Naive B cell (primary cell): ENCODE measurements around the gene RAB31. TPM values are rescaled to one million over a fixed set of nuclear protein-coding genes. Genes with fewer than 3 reads are reported as not detected.

Source experiments
- ATAC-seq, 2 donors: fragments of 150-1000 bp; cut with Tn5 transposase; 2 replicates each; pipeline ENCODE4 v1.10.0; 2021; ENCODE audit warnings: low read depth in 2 of 2, mild to moderate bottlenecking in 2 of 2, moderate library complexity in 2 of 2
- DNase-seq: peaks from one replicate; pipeline ENCODE4 v3.0.0; 2022
- H3K27ac Mint-ChIP-seq, 6 donors: one replicate each; pipeline ENCODE4 v1.8.0; 2020 to 2022; ENCODE audit warnings: mild to moderate bottlenecking in 6 of 6, mixed read lengths in 6 of 6, moderate library complexity in 5 of 6, inconsistent platforms in 2 of 6
- H3K27me3 Mint-ChIP-seq, 3 donors: one replicate each; pipeline ENCODE4 v1.8.0; 2021 to 2022; ENCODE audit warnings: mixed read lengths in 3 of 3, mild to moderate bottlenecking in 1 of 3
- H3K36me3 Mint-ChIP-seq, 2 donors: one replicate each; pipeline ENCODE4 v1.8.0; 2020 to 2022; ENCODE audit warnings: mixed read lengths in 2 of 2, inconsistent platforms in 1 of 2, mild to moderate bottlenecking in 1 of 2
- H3K4me1 Mint-ChIP-seq, 3 donors: one replicate each; pipeline ENCODE4 v1.8.0; 2020 to 2022; ENCODE audit warnings: mixed read lengths in 3 of 3, inconsistent platforms in 1 of 3, mild to moderate bottlenecking in 1 of 3, moderate library complexity in 1 of 3
- H3K4me3 Mint-ChIP-seq, 8 donors: one replicate each; pipeline ENCODE4 v1.8.0; 2020 to 2022; ENCODE audit warnings: mild to moderate bottlenecking in 8 of 8, mixed read lengths in 8 of 8, moderate library complexity in 8 of 8, inconsistent platforms in 2 of 8
- H3K9me3 Mint-ChIP-seq, 7 donors: one replicate each; pipeline ENCODE4 v1.8.0; 2020 to 2022; ENCODE audit warnings: mixed read lengths in 7 of 7, mild to moderate bottlenecking in 5 of 7, inconsistent platforms in 2 of 7, moderate library complexity in 1 of 7
- polyA plus RNA-seq, 6 donors: library from polyadenylated mRNA; unstranded; fragments of 300-500 nt; fragmentation: Illumina TruSeq; gene quantifications; one replicate each; pipeline ENCODE4 v1.2.3, GENCODE V29; 2021; ENCODE audit warnings: low read depth in 6 of 6

RAB31 gene
- polyA plus RNA-seq, 6 donors from 2014 or later: 20.7 to 66.5 (median 38.6) TPM

GRCh38 chr18:9738266-9738969 is 30.3 kb downstream of the RAB31 start:
- Mint-ChIP-seq H3K4me3 (no peak overlapping the region), H3K36me3 (no peaks in the 10 kb centered on the region), H3K9me3 (no peaks in the 10 kb centered on the region), H3K27me3 (peaks cover 0 to 23% (median 0%) of the 10 kb centered on the region in 3 donors), H3K27ac (peak overlapping the region in 1 of 6 donors; percentile 89), H3K4me1 (peaks cover 0 to 24% (median 12%) of the 10 kb centered on the region in 3 donors)
- no peak for DNase-seq
- no peak for ATAC-seq

DNA sequence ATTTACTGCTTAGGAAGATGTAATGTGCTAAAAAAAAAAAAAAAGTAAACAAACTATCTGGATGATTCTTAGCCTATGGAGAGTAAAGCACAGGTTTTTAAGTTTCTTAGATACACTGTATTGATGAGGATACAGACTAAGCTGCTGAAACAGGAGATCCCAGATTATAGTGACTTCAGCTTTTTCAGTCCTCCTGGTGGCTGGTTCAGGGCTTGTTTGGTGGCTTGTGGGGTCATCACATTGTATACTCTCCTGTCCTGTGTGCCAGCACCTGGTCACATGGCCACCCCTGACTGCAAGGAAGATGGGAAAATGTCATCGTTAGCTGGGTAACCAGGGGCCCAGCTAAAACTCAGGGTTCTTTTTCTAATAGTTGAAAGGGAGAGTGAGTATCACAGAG is 31.4 kb downstream of the RAB31 start:
- no peak for ATAC-seq
- Mint-ChIP-seq H3K9me3 (no peaks in the 10 kb centered on the region), H3K4me3 (no peak overlapping the region), H3K4me1 (peaks cover 0 to 20% (median 8%) of the 10 kb centered on the region in 3 donors), H3K36me3 (no peaks in the 10 kb centered on the region), H3K27me3 (peaks cover 0 to 18% (median 0%) of the 10 kb centered on the region in 3 donors), H3K27ac (peak overlapping the region in 1 of 6 donors; percentile 80)
- DNase-seq: no peak

DNA sequence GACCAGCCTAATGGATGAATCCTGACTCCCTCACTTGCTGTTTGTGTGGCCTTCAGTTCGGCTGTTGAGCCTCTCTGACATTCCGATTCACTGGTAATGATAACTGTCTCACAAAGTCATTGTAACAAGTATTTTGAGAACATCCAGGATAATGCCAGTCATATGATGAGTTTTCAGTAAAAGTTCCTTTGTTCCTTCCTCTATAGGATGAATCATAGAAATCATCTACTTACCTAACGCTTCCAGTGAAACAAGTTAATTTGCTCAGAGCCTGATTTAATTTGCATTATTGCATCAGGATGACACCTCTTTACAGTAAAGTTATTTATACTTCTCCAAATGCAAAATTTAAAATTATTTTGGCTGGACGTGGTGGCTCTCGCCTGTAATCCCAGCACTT is 32.0 kb downstream of the RAB31 start:
- no peak for DNase-seq

DNA sequence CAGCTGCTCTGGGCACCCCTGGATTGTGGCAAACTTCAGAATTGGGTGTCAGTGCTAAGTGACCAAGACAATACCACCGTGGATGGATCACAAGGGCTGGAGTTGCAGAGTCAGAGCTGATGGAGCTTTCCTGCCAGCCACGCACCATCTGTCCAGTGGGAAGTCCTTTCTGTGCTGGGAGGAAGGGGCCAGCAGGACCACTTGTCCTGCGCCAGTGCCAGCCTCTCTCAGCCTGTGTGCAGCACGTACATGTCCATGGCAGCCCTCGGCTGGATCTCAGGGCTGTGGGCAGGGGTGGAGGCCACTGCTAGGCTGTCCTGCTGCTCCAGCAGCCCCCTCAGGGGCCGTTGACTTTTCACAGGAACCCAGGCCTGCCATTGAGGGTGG is 33.3 kb downstream of the RAB31 start:
- no peak for ATAC-seq

More for the DNA sequence above, 32.0 kb downstream of the RAB31 start:
- Mint-ChIP-seq H3K36me3 (no peaks in the 10 kb centered on the region), H3K9me3 (no peaks in the 10 kb centered on the region), H3K27ac (no peak overlapping the region), H3K27me3 (peaks cover 0 to 22% (median 0%) of the 10 kb centered on the region in 3 donors), H3K4me3 (no peak overlapping the region), H3K4me1 (peaks cover 0 to 16% (median 8%) of the 10 kb centered on the region in 3 donors)
- ATAC-seq: no peak

DNA sequence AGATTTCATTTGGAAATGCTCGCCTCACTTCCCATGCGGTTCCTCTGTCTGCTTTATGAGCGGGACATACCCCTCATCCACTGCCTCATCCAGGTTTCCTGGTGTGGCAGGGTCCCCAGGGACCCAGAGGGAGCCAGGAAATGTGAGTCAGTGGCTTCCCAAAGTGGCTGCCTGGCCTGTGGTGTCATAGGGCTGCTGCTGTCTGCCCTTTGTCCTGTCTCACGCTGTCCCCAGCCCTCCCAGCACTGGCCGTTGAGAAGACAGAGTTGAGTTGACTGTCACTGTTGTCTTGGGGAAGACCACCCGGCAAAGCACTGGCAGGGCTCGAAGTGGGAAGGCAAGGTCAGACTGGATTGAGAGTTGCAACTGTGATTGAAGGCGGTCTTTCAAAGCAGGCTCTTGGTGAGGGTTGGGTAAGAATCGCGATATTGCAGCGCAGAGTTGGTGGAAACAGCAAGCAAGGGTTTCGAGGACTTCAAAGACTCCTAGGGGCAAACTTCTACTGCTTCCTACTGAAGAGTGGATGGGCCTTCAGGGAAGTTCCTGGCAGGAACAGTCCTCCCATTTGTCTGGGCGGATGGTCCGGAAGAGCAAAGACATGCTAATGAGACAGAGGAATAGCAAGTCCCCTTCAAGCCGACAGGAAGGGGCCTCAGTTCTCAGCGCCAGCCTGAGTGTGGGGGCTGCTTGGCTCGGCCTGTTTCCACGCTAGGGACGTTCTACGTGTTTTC is 33.9 kb downstream of the RAB31 start:
- peaks cover 0 to 11% (median 8%) of the 10 kb centered on the region in 3 donors for H3K4me1 Mint-ChIP-seq
- H3K27me3 Mint-ChIP-seq: peaks cover 0 to 22% (median 0%) of the 10 kb centered on the region in 3 donors
- H3K36me3 Mint-ChIP-seq: no peaks in the 10 kb centered on the region
- peak overlapping the region in 1 of 6 donors; percentile 0 for H3K27ac Mint-ChIP-seq
- DNase-seq (no peak), ATAC-seq (no peak)
- H3K9me3 Mint-ChIP-seq: no peaks in the 10 kb centered on the region
- no peak overlapping the region for H3K4me3 Mint-ChIP-seq

More for the DNA sequence above, 33.3 kb downstream of the RAB31 start:
- no peaks in the 10 kb centered on the region for H3K9me3 Mint-ChIP-seq
- no peaks in the 10 kb centered on the region for H3K36me3 Mint-ChIP-seq
- no peak overlapping the region for H3K4me3 Mint-ChIP-seq
- H3K27ac Mint-ChIP-seq: no peak overlapping the region
- peaks cover 0 to 22% (median 0%) of the 10 kb centered on the region in 3 donors for H3K27me3 Mint-ChIP-seq
- DNase-seq: no peak
- peaks cover 0 to 11% (median 8%) of the 10 kb centered on the region in 3 donors for H3K4me1 Mint-ChIP-seq

DNA sequence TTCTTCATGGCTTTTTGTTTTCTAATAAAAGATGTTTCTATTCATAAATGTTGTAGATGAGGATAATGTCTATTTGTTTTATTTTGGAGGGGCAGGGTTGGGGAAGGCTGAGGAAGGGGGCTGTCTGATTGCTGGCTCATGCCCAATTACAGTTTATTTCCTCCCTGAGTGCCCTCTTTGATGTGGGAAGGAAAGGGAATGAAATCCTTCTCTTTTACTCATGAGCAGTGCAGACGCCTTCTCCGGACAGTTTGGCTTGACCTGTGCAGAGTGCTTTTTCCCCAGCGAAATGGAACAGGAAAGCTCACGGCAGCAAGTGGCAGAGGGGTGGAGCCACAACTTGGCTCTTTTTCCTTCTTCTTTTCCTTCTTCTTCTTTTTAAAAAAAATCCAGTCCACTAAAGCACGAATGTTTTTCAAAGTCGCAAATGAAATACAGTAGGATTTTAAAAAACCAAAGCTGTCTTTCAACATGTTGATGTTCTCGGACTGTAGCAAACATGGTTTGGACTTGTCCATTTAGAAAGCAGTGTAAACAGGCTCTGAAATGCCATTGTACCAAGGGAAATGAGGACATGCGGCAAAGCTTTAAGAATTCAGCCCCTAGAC is 34.5 kb downstream of the RAB31 start:
- H3K36me3 Mint-ChIP-seq: no peaks in the 10 kb centered on the region
- H3K27ac Mint-ChIP-seq: no peak overlapping the region
- DNase-seq (no peak), ATAC-seq (no peak)
- peaks cover 0 to 11% (median 8%) of the 10 kb centered on the region in 3 donors for H3K4me1 Mint-ChIP-seq
- H3K4me3 Mint-ChIP-seq: no peak overlapping the region
- H3K9me3 Mint-ChIP-seq: no peaks in the 10 kb centered on the region
- H3K27me3 Mint-ChIP-seq: peaks cover 0 to 22% (median 0%) of the 10 kb centered on the region in 3 donors

DNA sequence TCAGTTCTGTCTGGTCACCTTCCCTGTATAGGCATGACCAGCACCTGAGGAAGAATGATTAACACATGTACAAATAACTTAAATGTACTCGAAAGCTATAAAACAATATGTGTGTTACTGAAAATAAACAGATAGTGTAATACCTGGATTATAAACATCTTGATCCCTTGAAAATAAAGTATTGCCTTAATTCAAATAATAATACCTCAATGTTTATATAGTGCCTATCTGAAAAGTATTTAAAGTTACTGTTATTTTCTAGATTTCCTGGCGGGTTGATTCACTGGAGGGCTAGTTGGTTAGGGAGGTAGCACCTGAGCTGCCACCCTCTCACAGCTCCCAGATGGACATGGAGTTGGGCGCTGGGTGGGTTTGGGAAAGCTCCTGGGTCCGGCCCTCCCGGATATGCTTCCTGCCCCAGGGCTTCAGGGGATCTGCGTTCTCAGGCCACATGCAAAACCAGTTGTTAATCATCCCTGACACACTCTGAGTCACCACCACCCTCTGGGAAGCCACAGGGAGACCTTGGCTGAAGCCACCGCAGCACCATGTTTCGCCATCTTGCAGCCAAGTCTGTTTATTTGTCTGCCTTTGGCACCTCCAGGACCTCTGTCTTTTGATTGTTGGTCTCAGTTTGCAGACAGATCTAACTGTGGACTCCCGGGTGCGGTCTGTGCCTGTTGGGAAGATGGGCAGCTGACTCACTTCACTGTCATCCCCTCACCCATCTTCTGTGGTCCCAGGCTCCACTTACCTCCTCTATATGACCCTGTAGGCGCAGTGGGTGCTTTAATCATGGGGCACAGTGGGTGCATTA is 35.3 kb downstream of the RAB31 start:
- H3K9me3 Mint-ChIP-seq: no peaks in the 10 kb centered on the region
- peaks cover 0 to 17% (median 0%) of the 10 kb centered on the region in 3 donors for H3K27me3 Mint-ChIP-seq
- H3K4me3 Mint-ChIP-seq: no peak overlapping the region
- H3K4me1 Mint-ChIP-seq: peaks cover 0 to 11% (median 8%) of the 10 kb centered on the region in 3 donors
- no peak for ATAC-seq
- H3K27ac Mint-ChIP-seq: no peak overlapping the region
- no peaks in the 10 kb centered on the region for H3K36me3 Mint-ChIP-seq
- DNase-seq: no peak

DNA sequence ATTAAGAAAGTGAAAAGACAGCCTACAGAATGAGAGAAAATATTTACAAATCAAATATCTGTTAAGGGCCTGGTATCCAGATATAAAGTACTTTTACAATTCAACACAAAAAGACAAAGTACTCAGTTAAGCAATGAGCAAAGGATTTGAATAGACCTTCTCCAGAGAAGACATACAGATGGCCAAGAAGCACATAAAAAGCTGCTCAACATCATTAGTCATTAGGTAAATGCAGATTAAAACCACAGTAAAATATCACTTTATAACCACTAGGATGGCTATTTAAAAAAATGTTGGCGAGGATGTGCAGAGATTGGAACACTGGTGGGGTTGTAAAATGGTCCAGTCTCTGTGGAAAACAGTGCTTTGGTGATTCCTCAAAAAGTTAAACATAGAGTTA is 38.9 kb downstream of the RAB31 start:
- Mint-ChIP-seq H3K4me3 (no peak overlapping the region), H3K9me3 (no peaks in the 10 kb centered on the region), H3K27ac (no peak overlapping the region), H3K4me1 (peaks cover 0 to 10% (median 6%) of the 10 kb centered on the region in 3 donors), H3K27me3 (peaks cover 0 to 12% (median 0%) of the 10 kb centered on the region in 3 donors), H3K36me3 (no peaks in the 10 kb centered on the region)
- no peak for DNase-seq
- ATAC-seq: no peak

DNA sequence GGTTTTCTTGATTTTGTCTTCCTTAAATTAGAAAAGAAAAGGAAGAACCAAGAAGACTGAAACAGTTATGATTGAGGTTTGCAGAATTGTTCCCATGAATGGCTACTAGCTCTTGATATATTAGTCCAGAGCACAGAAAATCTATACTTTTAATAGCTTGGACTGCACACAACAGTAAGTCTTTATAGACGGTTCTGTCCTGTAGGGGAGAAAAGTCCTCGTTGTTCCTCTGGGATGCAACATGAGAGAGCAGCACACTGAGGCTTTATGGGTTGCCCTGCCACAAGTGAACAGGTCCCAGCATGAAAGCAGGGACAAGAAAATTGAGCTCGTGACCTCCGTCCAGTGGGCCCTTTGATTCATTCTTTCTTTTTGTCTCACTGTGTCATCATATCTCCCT is 41.5 kb downstream of the RAB31 start:
- Mint-ChIP-seq H3K9me3 (no peaks in the 10 kb centered on the region), H3K27me3 (peaks cover 0 to 4% (median 0%) of the 10 kb centered on the region in 3 donors), H3K36me3 (no peaks in the 10 kb centered on the region), H3K4me1 (peaks cover 0 to 16% (median 0%) of the 10 kb centered on the region in 3 donors), H3K4me3 (no peak overlapping the region), H3K27ac (no peak overlapping the region)
- DNase-seq (no peak), ATAC-seq (no peak)

GRCh38 chr18:9750112-9750511 is 42.0 kb downstream of the RAB31 start:
- no peaks in the 10 kb centered on the region for H3K9me3 Mint-ChIP-seq
- ATAC-seq (no peak), DNase-seq (no peak)
- H3K4me1 Mint-ChIP-seq: peaks cover 0 to 19% (median 0%) of the 10 kb centered on the region in 3 donors
- no peak overlapping the region for H3K27ac Mint-ChIP-seq
- no peaks in the 10 kb centered on the region for H3K36me3 Mint-ChIP-seq
- no peak overlapping the region for H3K4me3 Mint-ChIP-seq
- H3K27me3 Mint-ChIP-seq: peaks cover 0 to under 1% (median 0%) of the 10 kb centered on the region in 3 donors

- Mint-ChIP-seq H3K4me3 (no peak overlapping the region), H3K27me3 (no peaks in the 10 kb centered on the region), H3K4me1 (peaks cover 0 to 25% (median 0%) of the 10 kb centered on the region in 3 donors), H3K9me3 (no peaks in the 10 kb centered on the region), H3K27ac (no peak overlapping the region), H3K36me3 (no peaks in the 10 kb centered on the region)
- DNase-seq: no peak
- no peak for ATAC-seq
Observed at GRCh38 chr18:9750606-9751304, 42.7 kb downstream of the RAB31 start.

DNA sequence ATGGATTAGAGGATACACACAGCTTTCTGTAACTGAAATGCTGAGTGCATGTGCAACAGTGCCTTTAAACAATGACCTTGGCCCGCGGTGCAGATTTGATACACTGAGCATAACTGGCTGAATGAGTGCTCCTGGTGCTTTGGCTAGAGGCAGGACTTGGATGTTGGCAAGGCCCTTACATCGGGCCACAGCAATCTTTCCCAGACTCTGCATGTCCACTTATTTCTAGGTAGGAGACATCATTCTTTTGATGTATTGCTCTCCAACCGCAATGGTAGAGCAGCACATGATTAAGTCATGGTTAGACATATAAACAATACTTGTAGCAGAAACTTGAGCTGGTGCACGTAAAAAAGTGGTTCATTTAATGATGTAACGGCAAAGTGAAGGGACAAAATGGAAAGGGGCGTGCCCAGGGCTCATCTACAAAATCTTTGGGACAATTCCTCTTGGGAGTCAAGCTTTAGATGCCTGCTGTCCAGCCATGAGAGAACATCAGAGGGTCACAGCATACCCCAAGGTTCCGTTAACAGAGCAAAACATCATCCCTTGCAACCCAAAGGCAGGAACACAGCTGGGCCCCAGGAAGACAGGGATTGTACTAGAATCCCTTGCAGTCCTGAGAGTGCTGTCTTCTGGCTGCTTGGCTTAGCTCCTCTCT is 43.4 kb downstream of the RAB31 start:
- DNase-seq (no peak), ATAC-seq (no peak)
- peaks cover 0 to 26% (median 0%) of the 10 kb centered on the region in 3 donors for H3K4me1 Mint-ChIP-seq
- no peak overlapping the region for H3K27ac Mint-ChIP-seq
- H3K9me3 Mint-ChIP-seq: no peaks in the 10 kb centered on the region
- peaks cover 0 to 1% (median 0%) of the 10 kb centered on the region in 3 donors for H3K27me3 Mint-ChIP-seq
- H3K36me3 Mint-ChIP-seq: no peaks in the 10 kb centered on the region
- no peak overlapping the region for H3K4me3 Mint-ChIP-seq
